ENCODE results near the gene GIPC2.
A peak's percentile ranks its signal among the peaks of the same experiment; 100 is the strongest.
"Not testable (repeated sequence)": the region's sequence is repeated elsewhere in the genome, so short reads cannot be mapped to it uniquely, and the experiment has no call there.

GIPC2 gene, protein sequence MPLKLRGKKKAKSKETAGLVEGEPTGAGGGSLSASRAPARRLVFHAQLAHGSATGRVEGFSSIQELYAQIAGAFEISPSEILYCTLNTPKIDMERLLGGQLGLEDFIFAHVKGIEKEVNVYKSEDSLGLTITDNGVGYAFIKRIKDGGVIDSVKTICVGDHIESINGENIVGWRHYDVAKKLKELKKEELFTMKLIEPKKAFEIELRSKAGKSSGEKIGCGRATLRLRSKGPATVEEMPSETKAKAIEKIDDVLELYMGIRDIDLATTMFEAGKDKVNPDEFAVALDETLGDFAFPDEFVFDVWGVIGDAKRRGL

DNA sequence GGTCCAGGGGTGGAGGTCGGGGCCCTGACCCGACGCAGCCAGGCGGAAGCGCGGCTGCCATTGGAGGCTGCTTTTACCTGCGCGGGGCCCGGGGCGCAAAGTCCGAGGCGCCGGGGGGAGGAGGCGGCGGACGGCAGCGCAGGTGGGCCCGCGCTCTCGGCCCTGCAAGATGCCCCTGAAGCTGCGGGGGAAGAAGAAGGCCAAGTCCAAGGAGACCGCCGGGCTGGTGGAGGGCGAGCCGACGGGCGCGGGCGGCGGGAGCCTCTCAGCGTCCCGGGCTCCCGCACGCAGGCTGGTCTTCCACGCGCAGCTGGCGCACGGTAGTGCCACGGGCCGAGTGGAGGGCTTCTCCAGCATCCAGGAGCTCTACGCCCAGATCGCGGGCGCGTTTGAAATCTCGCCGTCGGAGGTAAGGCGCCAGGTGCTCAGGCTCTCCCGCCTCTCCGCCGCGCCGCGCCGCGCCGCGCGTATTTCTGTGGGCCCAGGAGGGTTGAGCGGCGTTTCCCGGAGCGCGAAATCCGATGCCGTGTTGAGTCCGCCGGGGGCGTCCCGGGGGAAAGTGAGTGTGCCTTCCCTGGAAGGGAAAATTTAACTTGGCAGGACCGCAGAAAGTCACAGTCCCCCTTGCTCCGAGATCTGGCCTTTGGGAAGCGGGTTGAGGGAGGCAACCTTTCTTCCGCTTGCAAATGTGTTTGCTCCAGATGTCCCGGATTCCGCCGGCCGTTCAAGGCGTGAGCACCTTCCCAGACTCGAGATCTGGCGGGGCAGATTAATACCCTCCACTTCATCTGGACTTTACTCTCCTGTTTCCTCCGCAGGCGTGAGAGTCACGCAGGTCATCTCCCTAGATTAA, at the start of gene GIPC2:
Gene GIPC2 (plus strand): TSS at position 41 of the 853 bp plus-strand sequence. CDS start 129 bp downstream, at position 170.
- peak; percentile 17 for DNase-seq

DNA sequence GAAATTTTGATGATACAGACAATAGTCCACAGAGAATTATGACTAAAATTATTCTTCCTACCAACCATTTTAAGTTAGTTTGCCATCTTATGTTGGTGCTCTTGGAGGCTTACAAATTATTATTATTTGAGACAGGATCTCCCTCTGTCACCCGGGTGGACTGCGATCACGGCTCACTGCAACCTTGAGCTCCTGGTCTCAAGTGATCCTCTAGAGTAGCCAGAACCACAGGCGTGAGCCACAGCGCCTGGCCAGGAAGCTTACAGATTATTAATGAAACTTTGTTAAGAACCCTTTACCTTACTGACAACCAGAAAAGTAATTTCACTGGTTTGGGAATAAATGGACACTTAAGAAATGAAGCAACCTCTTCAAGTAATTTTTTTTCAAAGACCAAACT, 49.0 kb upstream of the GIPC2 start:
- no peak for DNase-seq

DNA sequence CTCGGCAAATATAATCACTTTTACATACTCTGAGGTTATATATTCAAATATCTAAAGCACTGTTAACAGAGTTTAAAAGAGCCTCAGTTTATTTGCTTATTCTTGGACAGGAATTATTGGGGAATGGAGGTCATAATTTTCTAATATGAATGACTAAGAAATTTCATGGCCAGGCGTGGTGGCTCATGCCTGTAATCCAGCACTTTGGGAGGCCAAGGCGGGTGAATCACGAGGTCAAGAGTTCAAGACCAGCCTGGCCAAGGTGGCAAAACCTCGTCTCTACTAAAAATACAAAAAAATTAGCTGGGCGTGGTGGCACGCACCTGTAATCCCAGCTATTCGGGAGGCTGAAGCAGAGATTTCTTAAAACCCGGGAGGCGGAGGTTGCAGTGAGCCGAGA, 45.2 kb upstream of the GIPC2 start:
- DNase-seq: not testable (repeated sequence)

DNA sequence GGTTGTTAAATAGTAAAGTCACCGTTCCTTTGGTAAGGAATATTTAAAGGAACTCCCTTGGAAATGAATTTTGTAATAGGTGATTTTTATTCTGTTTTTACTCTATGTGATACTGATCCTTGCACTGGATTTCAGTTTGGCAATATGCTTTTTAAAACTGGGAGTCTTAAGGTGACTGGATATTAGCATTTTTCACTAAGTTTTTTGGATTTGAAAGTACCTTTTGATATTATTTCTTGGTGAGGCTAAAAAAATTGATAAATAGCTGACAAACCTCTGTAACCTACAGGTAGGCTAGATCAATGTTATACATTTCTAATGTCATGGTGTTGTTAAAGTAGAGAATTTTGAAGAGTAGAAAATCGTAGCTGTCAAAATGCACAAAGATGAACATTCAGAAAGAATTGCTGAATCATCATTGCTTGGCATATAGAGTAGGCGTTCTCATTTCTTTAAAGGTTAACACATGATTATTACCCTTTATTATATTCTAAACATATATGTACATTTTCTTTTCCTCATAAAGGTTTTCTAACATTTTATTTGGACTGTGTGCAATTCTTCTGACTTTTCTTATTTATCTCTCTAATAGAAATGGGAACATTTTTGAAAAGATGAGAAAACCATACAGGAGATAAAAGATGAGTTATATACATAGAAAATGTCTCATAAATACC, 42.6 kb upstream of the GIPC2 start:
- DNase-seq: no peak

DNA sequence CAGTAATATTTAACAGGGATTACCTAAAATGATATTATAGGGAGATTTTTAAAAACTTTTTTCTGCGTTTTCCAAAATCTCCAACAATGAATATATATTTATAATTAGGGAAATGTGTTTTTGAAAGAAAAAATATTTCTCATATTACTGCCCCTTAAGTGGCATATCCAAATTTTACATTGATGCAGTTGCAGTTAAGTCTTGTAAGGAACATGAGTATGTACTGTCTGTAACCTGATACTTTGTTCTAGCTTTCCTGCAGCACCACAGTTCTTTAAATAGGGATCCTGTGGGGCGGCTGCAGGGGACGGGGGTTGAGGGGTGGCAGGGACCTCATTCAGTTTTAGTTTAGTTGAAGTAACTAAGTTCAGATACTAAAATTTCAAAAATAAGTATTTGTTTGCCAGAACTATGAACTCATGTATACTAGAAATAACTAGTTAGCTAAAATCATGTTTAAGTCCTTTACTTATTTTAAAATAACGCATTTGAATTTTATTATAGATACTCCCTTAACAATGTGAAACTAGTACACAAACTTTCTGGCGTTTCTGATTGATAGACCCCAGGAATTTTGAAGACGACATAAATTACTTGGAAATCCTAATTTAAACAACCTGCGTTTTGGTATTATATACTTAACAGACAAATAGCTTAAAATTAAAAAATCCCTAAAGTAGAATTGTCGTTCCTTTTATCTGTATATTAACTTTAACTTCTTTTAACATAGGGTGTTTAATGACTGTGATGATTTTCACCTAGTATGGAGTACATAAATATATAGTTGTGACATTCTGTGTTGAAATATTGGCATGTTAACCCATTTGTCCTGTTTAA, 41.7 kb upstream of the GIPC2 start:
- DNase-seq: peak; percentile 65

DNA sequence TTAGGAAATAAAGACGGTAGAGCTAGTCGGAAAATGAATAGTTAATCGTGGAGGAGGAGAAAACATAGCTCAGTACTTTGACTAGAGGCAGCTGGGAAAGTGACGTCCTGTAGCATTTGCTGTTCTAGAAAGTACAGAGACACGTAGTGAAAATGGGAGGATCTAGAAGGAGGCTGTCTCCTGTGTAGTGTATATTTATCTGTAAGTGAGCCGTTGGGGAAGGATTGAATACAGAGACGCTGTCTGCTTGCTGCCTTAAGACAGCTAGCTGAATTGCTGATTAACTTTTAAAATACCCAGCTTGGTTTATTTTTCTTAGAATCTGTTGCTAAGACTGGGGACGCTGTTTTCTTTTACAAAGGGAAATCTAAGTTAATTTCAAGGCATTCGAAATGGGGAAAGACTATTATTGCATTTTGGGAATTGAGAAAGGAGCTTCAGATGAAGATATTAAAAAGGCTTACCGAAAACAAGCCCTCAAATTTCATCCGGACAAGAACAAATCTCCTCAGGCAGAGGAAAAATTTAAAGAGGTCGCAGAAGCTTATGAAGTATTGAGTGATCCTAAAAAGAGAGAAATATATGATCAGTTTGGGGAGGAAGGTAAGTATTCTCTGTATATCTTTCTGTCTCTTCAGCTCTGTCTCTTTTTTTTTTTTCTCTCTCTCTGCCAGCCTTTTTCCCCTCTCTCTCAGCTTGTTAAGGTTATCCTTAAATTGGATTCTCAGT, 40.9 kb upstream of the GIPC2 start, which contains the start of gene DNAJB4:
Gene DNAJB4 (plus strand): TSS at position 221 of the 729 bp plus-strand sequence. CDS start 172 bp downstream, at position 393.
- DNase-seq: peak; percentile 91

DNA sequence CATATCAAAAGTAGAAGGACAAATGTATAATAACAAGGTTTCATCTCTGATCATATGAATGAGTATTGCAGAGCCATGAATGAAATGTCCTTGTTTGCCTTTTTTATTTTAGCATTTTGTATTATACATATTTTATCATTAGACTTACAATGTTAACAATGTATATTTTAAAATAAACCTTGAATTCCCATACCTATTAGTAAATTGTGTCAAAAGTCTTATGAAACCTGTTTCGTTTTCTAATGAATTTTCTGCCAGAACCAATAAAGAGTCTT, 40.4 kb upstream of the GIPC2 start:
- DNase-seq: no peak

DNA sequence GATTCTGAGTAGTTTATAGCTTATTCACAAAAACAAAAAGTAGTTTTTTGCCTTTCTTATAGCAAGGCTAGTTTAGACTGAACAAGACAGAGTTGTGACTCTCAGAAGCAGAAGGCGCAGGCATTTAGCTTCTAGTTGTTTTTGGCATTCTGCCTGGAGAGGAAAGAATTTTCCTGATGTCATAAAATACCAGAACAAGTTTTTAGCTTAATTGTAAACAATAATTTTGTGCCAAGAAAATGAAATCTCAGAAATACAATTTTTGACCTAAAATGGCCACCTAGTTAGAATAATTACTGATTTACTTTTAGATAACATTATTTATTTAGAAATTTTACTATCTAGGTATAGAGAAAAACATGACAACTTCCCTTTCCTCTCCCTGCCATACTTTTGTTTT, 40.0 kb upstream of the GIPC2 start:
- DNase-seq: no peak

DNA sequence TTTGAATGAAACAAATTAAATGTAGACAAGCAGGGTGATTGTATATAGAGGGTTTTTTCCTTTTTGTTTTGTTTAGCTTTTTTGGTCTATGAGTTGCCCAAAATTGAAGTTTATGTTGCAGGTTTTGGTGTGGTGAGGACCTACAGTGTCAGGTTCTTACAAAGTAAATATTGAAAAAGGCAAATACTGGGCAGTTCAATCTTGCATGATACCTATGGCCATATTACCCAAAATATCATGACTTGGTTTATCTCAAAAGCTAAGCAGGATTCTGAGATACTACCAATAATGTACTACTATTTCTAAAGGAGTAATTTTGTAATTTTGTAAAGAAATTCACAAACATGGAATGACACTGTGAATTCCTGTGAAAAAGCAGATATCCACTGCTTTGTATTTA, 39.2 kb upstream of the GIPC2 start:
- no peak for DNase-seq

DNA sequence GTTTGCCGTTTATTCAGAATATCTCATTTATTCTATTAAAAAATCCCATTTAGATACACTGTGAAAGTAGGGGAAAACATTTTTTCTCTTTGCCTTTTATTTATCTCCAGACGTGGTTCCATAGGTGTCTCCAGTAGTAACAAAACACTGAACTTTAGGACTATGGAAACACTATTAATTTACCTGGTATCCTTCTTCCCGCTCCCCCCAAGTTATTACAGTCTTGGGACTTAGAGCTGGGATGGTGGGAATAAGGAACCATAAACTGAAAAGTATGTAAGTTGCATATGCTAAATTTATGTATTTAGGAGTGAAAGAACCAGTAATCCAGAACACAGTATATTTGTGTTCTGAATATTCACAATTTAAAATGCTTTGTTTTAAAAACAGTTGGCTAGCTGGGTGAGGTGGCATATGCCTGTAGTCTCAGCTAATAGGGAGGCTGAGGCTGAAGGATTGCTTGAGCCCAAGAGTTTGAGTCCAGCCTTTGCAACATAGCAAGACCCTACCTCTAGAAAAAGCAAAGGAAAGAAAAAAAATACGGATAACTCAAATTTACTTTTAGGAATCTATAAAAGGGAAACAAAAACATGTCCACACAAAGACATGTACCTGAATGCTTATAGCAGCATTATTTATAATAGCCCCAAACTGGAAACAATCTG, 38.0 kb upstream of the GIPC2 start:
- no peak for DNase-seq

DNA sequence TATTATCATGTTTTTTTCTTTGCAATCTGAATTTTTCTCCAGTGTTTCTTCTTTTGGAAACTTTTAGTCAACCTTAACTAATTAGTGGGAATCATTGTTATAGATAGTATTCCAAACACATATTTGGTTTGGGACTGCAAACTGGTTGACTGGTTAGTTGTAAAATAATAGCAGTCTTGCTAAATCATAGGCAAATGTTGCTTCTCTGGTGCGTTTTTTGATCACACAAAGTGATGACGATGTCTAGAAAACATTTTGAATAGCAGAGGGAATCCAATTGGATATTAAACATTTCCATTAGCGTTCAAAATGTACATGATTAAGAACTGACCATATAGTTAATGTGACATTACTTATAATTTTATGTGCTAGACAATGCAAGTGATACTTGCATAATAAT, 36.5 kb upstream of the GIPC2 start:
- DNase-seq: no peak

DNA sequence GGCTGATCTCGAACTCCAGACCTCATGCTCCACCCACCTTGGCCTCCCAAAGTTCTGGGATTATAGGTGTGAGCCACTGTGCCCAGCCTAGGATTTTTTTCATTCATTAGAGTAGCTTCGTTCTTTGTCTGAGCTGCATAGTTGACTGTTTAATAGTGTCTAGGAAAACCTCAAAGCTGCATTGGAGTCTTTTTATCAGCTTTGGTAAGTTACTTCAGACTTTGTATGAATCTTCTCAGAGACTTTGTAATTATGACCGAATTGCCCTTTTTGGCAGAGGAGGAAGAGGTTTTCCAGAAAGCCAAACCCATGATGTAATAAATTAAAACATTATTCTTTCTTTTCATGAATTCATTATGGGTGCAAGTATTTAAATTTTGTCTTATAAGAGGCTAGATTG, 35.9 kb upstream of the GIPC2 start:
- no peak for DNase-seq

DNA sequence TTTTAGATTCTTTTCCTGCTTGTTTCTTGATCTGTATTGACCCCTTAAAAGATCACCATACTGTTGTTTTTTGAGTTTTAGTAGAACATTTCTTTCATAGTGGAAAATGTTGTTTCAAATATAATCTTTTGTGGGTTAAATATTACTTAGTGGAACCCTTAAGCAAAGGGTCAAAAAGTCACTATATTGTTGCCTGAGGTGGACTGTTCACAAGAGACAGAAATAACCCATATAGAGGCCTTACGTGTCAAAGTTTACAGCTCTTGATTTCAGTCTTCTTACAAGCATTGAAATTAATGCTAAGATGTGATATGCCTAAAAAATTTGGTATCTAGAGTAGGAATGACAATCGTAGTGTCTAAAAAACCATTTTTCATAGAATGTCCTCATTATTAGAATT, 34.7 kb upstream of the GIPC2 start:
- DNase-seq: no peak

DNA sequence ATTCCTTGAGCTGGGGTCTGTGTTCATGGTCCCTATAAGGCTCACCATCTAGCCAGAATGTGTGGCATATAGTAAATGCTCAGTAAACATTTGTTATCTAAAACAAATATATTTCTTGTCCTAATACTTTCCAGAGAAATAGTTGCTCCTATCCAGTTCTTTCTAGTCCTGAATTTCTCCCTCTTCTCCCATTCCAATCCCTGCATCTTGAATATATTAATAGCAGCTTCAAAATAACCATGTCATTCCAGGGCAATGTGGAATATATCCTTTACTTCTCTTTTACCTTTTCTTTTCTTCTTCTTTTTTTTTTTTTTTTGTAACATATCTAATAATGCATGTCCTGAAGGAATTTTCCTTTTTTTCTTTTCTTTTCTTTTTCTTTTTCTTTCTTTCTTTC, 30.6 kb upstream of the GIPC2 start:
- no peak for DNase-seq

DNA sequence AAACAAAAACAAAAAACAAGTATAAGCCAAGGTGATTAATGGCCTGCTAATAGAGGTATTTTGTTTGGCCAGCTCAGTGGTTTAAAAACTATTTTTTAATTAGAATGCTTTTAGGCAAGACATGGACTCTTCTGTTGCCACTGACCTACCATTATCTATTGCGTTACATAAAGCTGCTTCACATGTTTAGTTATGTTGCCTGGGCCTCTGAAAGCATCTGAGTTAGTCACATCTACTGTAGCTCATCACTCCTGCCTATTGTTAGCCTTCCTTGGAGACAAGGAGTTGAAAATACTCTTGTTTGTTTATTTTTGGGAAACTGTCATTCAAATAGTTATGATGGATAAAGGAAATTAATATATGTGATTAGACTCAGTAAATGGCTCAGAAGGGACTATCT, 26.7 kb upstream of the GIPC2 start:
- no peak for DNase-seq

DNA sequence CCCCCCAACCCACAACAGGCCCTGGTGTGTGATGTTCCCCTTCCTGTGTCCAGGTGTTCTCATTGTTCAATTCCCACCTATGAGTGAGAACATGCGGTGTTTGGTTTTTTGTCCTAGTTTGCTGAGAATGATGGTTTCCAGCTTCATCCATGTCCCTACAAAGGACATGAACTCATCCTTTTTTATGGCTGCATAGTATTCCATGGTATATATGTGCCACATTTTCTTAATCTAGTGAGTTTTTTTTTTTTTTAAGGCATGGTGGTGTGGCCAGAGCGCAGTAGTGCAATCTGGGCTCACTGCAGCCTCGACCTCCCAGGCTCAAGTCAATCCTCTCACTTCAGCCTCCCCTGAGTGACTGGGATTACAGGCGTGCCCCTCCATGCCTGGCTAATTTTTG, 24.6 kb upstream of the GIPC2 start:
- DNase-seq: not testable (repeated sequence)

DNA sequence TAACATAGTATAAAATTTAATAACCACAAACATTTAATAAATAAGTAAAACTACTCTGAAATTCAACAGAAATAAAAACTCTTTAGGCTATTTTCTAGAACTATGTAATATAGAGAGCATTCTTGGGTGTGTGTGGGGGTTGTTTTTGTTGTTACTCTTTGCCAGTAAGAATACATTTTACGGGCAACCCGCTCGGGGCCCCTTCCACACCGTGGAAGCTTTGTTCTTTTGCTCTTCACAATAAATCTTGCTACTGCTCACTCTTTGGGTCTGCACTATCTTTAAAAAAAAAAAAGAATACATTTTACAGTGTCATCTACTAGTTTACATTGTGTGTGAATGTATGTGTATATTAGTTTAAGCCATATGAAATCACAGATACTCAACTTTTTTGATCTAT, 16.0 kb upstream of the GIPC2 start:
- DNase-seq: no peak

DNA sequence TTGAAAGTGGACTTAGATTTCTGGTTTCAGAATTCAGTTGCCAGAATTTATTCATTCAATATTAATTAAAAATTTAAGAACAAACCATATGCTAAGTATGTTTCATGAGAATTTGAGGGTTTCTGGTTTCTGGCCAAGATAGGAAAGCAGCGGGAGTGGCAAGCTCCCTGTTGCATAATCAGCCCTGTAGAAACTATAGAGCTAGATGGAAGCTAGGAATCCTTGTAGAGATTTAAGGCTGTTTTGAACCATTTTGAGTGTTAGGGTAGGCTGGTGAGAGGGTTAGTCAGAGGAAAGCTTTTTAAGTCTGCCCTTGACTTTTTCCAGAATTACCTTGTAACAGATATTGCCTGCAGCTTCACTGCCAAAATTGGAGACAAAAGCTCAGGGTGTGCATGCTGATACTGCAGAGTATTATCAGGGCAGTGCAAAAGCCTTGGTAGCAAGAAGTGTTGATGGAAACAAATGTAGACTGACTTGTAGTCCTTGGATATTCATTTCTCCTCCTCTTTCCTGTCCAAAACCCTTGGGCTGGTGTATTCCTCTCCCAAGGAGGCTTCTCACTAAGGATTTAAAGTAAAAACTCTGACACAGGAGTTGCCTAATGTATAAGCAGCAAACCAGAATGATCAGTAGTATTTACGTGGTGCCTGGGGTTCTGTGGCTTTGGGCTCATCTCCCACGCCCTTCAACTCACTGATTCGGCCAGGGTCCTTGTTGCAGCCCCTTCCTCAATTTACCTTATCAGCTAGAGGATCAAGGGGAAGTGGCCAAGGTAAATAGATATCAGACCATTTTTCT, 12.6 kb upstream of the GIPC2 start:
- no peak for DNase-seq

DNA sequence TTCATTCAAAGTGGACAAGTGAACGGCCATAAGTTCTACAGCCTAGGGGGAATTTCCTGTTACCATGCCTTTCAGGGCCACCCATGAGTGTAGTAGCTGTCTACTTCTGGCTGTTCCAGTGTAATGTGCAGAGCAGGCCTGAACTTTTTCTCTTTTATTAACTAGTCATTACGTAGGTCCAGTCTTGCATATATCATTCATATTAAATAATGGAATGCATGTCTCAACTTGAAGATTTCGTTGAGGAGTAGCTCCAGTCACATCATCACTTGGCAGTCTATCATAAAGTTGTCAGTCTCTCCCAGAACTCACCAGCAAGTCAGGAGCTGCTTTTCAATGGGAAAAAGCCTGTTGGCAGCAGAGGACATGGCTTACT, 12.0 kb upstream of the GIPC2 start:
- no peak for DNase-seq

DNA sequence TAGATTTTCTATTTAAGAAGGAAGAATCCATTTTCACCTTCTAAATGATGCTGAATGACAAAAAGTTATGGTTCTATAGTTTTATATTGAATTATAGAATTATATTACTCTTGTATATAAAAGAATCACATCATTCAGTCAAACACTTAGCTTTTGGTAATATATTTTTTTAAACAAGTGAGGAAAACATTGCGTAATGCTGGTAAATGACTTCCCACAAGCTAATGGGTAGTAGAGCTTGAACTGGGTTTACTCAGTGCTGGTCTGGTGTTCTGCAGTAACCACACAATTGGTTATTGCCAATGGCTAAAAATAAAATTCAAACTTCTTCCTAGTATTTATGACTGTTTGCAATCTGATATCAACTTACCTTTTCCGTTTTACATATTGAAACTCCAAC, 10.6 kb upstream of the GIPC2 start:
- DNase-seq: no peak

DNA sequence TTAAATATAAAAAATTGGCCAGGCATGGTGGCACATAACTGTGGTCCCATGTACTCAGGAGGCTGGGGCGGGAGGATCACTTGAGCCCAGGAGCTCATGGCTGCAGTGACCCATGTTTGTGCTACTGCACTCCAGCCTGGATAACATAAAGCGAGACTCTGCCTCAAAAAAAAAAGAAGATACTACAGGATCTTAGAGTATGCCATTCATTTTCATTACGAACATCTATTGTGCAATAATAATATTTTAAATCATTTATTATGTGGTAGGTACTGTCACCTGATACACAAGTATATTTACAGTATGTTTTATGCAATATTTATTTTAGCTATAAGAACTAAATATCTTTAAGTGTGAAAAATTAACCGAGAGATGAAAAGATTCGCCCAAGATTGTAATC, 9.3 kb upstream of the GIPC2 start:
- no peak for DNase-seq

Data from activated CD4-positive, alpha-beta T cell treated with anti-CD3 and anti-CD28 coated beads, Interleukin-2, Interleukin-6, amounts not matched to agents 100 ng/mL and 50 ng/mL, durations not matched to agents 16 hours and 8 hours (primary cell).